HG02571 (cell line): ENCODE data around the gene MYRFL.

ENCODE experiments used
- ATAC-seq: cut with Tn5 transposase; IDR thresholded peaks from one replicate; pipeline ENCODE4 v1.9.1; 2021; ENCODE audit warnings: mild to moderate bottlenecking, moderate library complexity; ENCODE audit not compliant: unreplicated experiment

MYRFL gene

GRCh38 chr12:69929531-69929930 lies 104.5 kb downstream of the MYRFL start:
- ATAC-seq: no peak

- ATAC-seq: no peak
Measured at GRCh38 chr12:69931569-69931968, 106.5 kb downstream of the MYRFL start.

- ATAC-seq: no peak
Measured at GRCh38 chr12:69932154-69932553, 107.1 kb downstream of the MYRFL start.

GRCh38 chr12:69932676-69933552 lies 107.9 kb downstream of the MYRFL start:
- no peak for ATAC-seq

GRCh38 chr12:69934011-69934410 lies 109.0 kb downstream of the MYRFL start:
- ATAC-seq: no peak

- ATAC-seq: no peak
Measured at GRCh38 chr12:69935651-69936100, 110.6 kb downstream of the MYRFL start.

GRCh38 chr12:69936214-69936731 lies 111.2 kb downstream of the MYRFL start:
- no peak for ATAC-seq

- ATAC-seq: no peak
Measured at GRCh38 chr12:69936766-69937165, 111.7 kb downstream of the MYRFL start.

GRCh38 chr12:69947123-69947522 lies 122.1 kb downstream of the MYRFL start:
- no peak for ATAC-seq

- ATAC-seq: no peak
Measured at GRCh38 chr12:69947897-69948296, 122.9 kb downstream of the MYRFL start.

GRCh38 chr12:69948851-69949250 lies 123.8 kb downstream of the MYRFL start:
- no peak for ATAC-seq

- no peak for ATAC-seq
Measured at GRCh38 chr12:69949311-69950002, 124.4 kb downstream of the MYRFL start.

GRCh38 chr12:69951108-69951507 lies 126.1 kb downstream of the MYRFL start:
- ATAC-seq: no peak

- ATAC-seq: no peak
Measured at GRCh38 chr12:69952890-69953289, 127.9 kb downstream of the MYRFL start.

- ATAC-seq: no peak
Measured at GRCh38 chr12:69961246-69961645, 136.2 kb downstream of the MYRFL start.

- no peak for ATAC-seq
Measured at GRCh38 chr12:69966409-69966808, 141.4 kb downstream of the MYRFL start.

- no peak for ATAC-seq
Measured at GRCh38 chr12:69966839-69967238, 141.8 kb downstream of the MYRFL start.

GRCh38 chr12:69969011-69969410 lies 144.0 kb downstream of the MYRFL start:
- no peak for ATAC-seq

- no peak for ATAC-seq
Measured at GRCh38 chr12:69972136-69972535, 147.1 kb downstream of the MYRFL start.

- ATAC-seq: no peak
Measured at GRCh38 chr12:69978020-69978419, 153.0 kb downstream of the MYRFL start.

GRCh38 chr12:69981881-69982475 lies 157.0 kb downstream of the MYRFL start:
- ATAC-seq: no peak
